ENCODE measurements around the gene FAM20C.

FAM20C gene

DNA sequence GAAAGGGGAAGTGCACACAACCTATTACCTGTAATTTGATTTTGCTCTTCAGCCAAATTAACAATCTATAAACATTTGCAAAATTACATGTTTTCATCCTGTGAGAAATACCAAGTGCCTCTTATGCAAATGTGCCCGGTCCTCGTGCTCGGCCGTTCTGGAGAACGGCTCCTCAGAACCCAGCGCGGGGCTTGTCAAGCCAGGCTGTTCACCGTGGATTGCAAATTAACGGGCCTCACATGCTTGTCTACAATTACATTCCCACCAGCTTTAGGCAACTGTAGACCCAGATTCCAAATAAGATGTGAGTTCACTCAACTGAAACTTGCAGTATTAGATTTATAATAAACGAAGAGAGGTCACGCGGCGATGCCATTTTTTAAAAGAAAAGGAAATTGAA is 106.4 kb downstream of the FAM20C start:
- Histone ChIP-seq H3K4me3 (replicated peaks; ENCODE audit: insufficient read depth, low read length) (no peak overlapping the region), H3K27ac (replicated peaks) (no peak overlapping the region), H3K27me3 (ENCODE audit: insufficient read depth, poor library complexity, severe bottlenecking) (no peaks in the 10 kb centered on the region)
- no peak for DNase-seq (ENCODE audit: low read depth in 1 of 2, low spot score in 1 of 2)
- TF ChIP-seq, protein P1, sequence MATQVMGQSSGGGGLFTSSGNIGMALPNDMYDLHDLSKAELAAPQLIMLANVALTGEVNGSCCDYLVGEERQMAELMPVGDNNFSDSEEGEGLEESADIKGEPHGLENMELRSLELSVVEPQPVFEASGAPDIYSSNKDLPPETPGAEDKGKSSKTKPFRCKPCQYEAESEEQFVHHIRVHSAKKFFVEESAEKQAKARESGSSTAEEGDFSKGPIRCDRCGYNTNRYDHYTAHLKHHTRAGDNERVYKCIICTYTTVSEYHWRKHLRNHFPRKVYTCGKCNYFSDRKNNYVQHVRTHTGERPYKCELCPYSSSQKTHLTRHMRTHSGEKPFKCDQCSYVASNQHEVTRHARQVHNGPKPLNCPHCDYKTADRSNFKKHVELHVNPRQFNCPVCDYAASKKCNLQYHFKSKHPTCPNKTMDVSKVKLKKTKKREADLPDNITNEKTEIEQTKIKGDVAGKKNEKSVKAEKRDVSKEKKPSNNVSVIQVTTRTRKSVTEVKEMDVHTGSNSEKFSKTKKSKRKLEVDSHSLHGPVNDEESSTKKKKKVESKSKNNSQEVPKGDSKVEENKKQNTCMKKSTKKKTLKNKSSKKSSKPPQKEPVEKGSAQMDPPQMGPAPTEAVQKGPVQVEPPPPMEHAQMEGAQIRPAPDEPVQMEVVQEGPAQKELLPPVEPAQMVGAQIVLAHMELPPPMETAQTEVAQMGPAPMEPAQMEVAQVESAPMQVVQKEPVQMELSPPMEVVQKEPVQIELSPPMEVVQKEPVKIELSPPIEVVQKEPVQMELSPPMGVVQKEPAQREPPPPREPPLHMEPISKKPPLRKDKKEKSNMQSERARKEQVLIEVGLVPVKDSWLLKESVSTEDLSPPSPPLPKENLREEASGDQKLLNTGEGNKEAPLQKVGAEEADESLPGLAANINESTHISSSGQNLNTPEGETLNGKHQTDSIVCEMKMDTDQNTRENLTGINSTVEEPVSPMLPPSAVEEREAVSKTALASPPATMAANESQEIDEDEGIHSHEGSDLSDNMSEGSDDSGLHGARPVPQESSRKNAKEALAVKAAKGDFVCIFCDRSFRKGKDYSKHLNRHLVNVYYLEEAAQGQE (IDR thresholded peaks at IDR 0.05; ENCODE audit: insufficient replicate concordance, low read depth) = no peak
- TF ChIP-seq POLR2AphosphoS5 (IDR thresholded peaks at IDR 0.05; ENCODE audit: low read depth) = no peak
- no peak for TF ChIP-seq GABPA (IDR thresholded peaks at IDR 0.05; ENCODE audit: low read depth)
- TF ChIP-seq SPI1 (IDR thresholded peaks at IDR 0.05; ENCODE audit: borderline replicate concordance, low read depth) = no peak
- TF ChIP-seq, protein P2, sequence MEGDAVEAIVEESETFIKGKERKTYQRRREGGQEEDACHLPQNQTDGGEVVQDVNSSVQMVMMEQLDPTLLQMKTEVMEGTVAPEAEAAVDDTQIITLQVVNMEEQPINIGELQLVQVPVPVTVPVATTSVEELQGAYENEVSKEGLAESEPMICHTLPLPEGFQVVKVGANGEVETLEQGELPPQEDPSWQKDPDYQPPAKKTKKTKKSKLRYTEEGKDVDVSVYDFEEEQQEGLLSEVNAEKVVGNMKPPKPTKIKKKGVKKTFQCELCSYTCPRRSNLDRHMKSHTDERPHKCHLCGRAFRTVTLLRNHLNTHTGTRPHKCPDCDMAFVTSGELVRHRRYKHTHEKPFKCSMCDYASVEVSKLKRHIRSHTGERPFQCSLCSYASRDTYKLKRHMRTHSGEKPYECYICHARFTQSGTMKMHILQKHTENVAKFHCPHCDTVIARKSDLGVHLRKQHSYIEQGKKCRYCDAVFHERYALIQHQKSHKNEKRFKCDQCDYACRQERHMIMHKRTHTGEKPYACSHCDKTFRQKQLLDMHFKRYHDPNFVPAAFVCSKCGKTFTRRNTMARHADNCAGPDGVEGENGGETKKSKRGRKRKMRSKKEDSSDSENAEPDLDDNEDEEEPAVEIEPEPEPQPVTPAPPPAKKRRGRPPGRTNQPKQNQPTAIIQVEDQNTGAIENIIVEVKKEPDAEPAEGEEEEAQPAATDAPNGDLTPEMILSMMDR (IDR thresholded peaks at IDR 0.05; ENCODE audit: insufficient read depth, low read length) = no peak

DNA sequence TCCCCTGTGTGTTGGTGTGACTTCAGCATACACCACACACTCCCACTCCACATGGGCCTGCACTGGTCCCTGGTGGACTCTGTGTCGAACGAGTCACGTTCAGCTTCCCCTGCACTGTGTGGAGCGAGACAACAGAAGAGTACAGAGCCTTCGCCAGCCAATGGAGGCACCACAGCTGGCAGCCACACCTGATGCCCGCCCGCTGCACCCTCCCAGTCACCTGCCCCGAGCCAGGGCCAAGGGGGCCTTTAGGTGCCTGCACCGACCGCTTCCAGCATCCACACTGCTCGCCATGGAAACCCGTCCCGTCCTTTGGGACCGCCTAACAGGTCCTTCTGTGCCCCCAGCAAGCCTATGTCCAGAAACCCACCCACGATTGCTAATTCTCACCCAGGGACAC is 106.8 kb downstream of the FAM20C start:
- no peak for DNase-seq (ENCODE audit: low read depth in 1 of 2, low spot score in 1 of 2)
- TF ChIP-seq, protein P1 (IDR thresholded peaks at IDR 0.05; ENCODE audit: insufficient replicate concordance, low read depth) = no peak
- TF ChIP-seq, protein P2 (IDR thresholded peaks at IDR 0.05; ENCODE audit: insufficient read depth, low read length) = no peak
- TF ChIP-seq POLR2AphosphoS5 (IDR thresholded peaks at IDR 0.05; ENCODE audit: low read depth) (no peak), SPI1 (IDR thresholded peaks at IDR 0.05; ENCODE audit: borderline replicate concordance, low read depth) (no peak), GABPA (IDR thresholded peaks at IDR 0.05; ENCODE audit: low read depth) (no peak)

DNA sequence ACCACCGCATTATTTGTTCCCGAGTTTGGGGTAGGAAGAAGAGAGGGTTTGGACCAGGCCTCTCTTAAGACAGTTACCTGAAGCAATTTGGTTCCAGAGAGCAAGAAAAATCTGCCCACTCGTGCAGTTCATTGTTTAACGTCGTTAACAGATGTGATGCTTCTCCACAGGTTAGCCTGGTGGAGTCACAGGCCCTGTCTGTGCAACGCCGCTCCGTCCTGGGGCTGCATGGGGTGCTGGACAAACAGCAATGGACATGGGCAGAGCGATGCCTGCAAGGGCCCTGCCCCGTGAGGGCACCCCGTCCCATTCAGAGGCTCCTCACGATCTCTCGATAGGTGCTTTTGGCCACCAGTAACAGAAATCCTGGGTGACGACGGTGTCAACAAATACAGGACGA is 107.3 kb downstream of the FAM20C start:
- H3K27me3 ChIP-seq (ENCODE audit: insufficient read depth, poor library complexity, severe bottlenecking) = no peaks in the 10 kb centered on the region
- no peak overlapping the region for H3K4me3 ChIP-seq (replicated peaks; ENCODE audit: insufficient read depth, low read length)
- TF ChIP-seq SPI1 (IDR thresholded peaks at IDR 0.05; ENCODE audit: borderline replicate concordance, low read depth) (no peak), POLR2AphosphoS5 (IDR thresholded peaks at IDR 0.05; ENCODE audit: low read depth) (no peak), GABPA (IDR thresholded peaks at IDR 0.05; ENCODE audit: low read depth) (no peak)
- TF ChIP-seq, protein P1 (IDR thresholded peaks at IDR 0.05; ENCODE audit: insufficient replicate concordance, low read depth) = no peak
- TF ChIP-seq, protein P2 (IDR thresholded peaks at IDR 0.05; ENCODE audit: insufficient read depth, low read length) = no peak
- no peak overlapping the region for H3K27ac ChIP-seq (replicated peaks)
- no peak for DNase-seq (ENCODE audit: low read depth in 1 of 2, low spot score in 1 of 2)

More for the DNA sequence above, 106.8 kb downstream of the FAM20C start:
- no peak overlapping the region for H3K27ac ChIP-seq (replicated peaks)
- H3K4me3 ChIP-seq (replicated peaks; ENCODE audit: insufficient read depth, low read length) = no peak overlapping the region
- H3K27me3 ChIP-seq (ENCODE audit: insufficient read depth, poor library complexity, severe bottlenecking) = no peaks in the 10 kb centered on the region

Data from HL-60 (cell line).